GM19025 (cell line): ENCODE measurements around the gene POLR2L.

Experiments used
- ATAC-seq: cut with Tn5 transposase; IDR thresholded peaks from one replicate; pipeline ENCODE4 v1.9.1; 2021; ENCODE audit warnings: mild to moderate bottlenecking, low read depth, moderate library complexity; ENCODE audit not compliant: unreplicated experiment

POLR2L gene

GRCh38 chr11:839875-840617 is 2.3 kb downstream of the POLR2L start:
- no peak for ATAC-seq

- ATAC-seq = no peak
These were observed 3.1 kb downstream of the POLR2L start for GRCh38 chr11:839280-839623.

GRCh38 chr11:838441-839279 is 3.7 kb downstream of the POLR2L start:
- ATAC-seq = no peak

GRCh38 chr11:837990-838307 is 4.4 kb downstream of the POLR2L start:
- ATAC-seq = no peak

- no peak for ATAC-seq
These were observed 4.9 kb downstream of the POLR2L start for GRCh38 chr11:837189-837989.

GRCh38 chr11:836700-837099 is 5.6 kb downstream of the POLR2L start:
- no peak for ATAC-seq

- ATAC-seq = no peak
These were observed 6.1 kb downstream of the POLR2L start for GRCh38 chr11:836274-836673.

- ATAC-seq = no peak
These were observed 7.7 kb downstream of the POLR2L start for GRCh38 chr11:834371-835316.

GRCh38 chr11:833849-834311 is 8.4 kb downstream of the POLR2L start:
- no peak for ATAC-seq

- no peak for ATAC-seq
These were observed 9.1 kb downstream of the POLR2L start for GRCh38 chr11:833114-833791.

GRCh38 chr11:832529-833113 is 9.7 kb downstream of the POLR2L start, which contains the start of gene CD151:
Gene CD151, plus strand, starts transcription at chr11:832952. Its CDS starts 3,118 bp downstream, at chr11:836070.
- no peak for ATAC-seq

- ATAC-seq = no peak
These were observed 10.3 kb downstream of the POLR2L start for GRCh38 chr11:831961-832528.

GRCh38 chr11:831118-831864 is 11.0 kb downstream of the POLR2L start:
- ATAC-seq = no peak

- ATAC-seq = no peak
These were observed 11.8 kb downstream of the POLR2L start for GRCh38 chr11:830295-831117.

GRCh38 chr11:829847-830294 is 12.5 kb downstream of the POLR2L start:
- no peak for ATAC-seq

- ATAC-seq = no peak
These were observed 13.0 kb downstream of the POLR2L start for GRCh38 chr11:829176-829846.
